ENCODE results near the gene PHLDA2. TPM values are rescaled to one million over a fixed set of nuclear protein-coding genes. Genes with fewer than 3 reads are reported as not detected.
A peak's percentile ranks its signal among the peaks of the same experiment; 100 is the strongest.
"Not testable (repeated sequence)": the region's sequence is repeated elsewhere in the genome, so short reads cannot be mapped to it uniquely, and the experiment has no call there.

Gene PHLDA2
- total RNA-seq, 1 donor from 2014 or later, result not detected

- FAIRE-seq (no peak), DNase-seq (ENCODE audit: low spot score in 2 of 2) (no peak)
Observed at GRCh38 chr11:2945757-2946287, 16.6 kb upstream of the PHLDA2 start.

GRCh38 chr11:2945031-2945756 lies 16.0 kb upstream of the PHLDA2 start:
- peak; percentile 76 to 82 for DNase-seq (ENCODE audit: low spot score in 2 of 2)
- peak; percentile 81 for FAIRE-seq

GRCh38 chr11:2944530-2944929 lies 15.3 kb upstream of the PHLDA2 start:
- no peak for DNase-seq (ENCODE audit: low spot score in 2 of 2)
- no peak for FAIRE-seq

GRCh38 chr11:2943711-2944118 lies 14.5 kb upstream of the PHLDA2 start:
- DNase-seq (ENCODE audit: low spot score in 2 of 2), result no peak
- no peak for FAIRE-seq

- FAIRE-seq (no peak), DNase-seq (ENCODE audit: low spot score in 2 of 2) (no peak)
Observed at GRCh38 chr11:2942872-2943710, 13.9 kb upstream of the PHLDA2 start.

- DNase-seq (ENCODE audit: low spot score in 2 of 2) (no peak), FAIRE-seq (no peak)
Observed at GRCh38 chr11:2942447-2942846, 13.2 kb upstream of the PHLDA2 start.

GRCh38 chr11:2940921-2941821 lies 12.0 kb upstream of the PHLDA2 start:
- FAIRE-seq, result no peak
- no peak for DNase-seq (ENCODE audit: low spot score in 2 of 2)

- FAIRE-seq (no peak), DNase-seq (ENCODE audit: low spot score in 2 of 2) (peak in 1 of 2 donors; percentile 28)
Observed at GRCh38 chr11:2940147-2940920, 11.1 kb upstream of the PHLDA2 start.

- FAIRE-seq, result not testable (repeated sequence)
Observed at GRCh38 chr11:2938458-2939418, 9.5 kb upstream of the PHLDA2 start.

GRCh38 chr11:2937641-2938457 lies 8.6 kb upstream of the PHLDA2 start:
- DNase-seq (ENCODE audit: low spot score in 2 of 2); FAIRE-seq: not testable (repeated sequence)

More at GRCh38 chr11:2938458-2939418, 9.5 kb upstream of the PHLDA2 start:
- not testable (repeated sequence) for DNase-seq (ENCODE audit: low spot score in 2 of 2)

- DNase-seq (ENCODE audit: low spot score in 2 of 2) (no peak), FAIRE-seq (no peak)
Observed at GRCh38 chr11:2934611-2935239, 5.5 kb upstream of the PHLDA2 start.

GRCh38 chr11:2934021-2934550 lies 4.9 kb upstream of the PHLDA2 start:
- DNase-seq (ENCODE audit: low spot score in 2 of 2) (no peak), FAIRE-seq (no peak)

- DNase-seq (ENCODE audit: low spot score in 2 of 2) (peak in 1 of 2 donors; percentile 42), FAIRE-seq (no peak)
Observed at GRCh38 chr11:2933375-2934020, 4.3 kb upstream of the PHLDA2 start.

- no peak for FAIRE-seq
Observed at GRCh38 chr11:2932850-2933251, 3.6 kb upstream of the PHLDA2 start.

GRCh38 chr11:2931771-2932738 lies 2.8 kb upstream of the PHLDA2 start:
- FAIRE-seq, result no peak

More at GRCh38 chr11:2932850-2933251, 3.6 kb upstream of the PHLDA2 start:
- DNase-seq (ENCODE audit: low spot score in 2 of 2), result peak in 1 of 2 donors; percentile 20

More at GRCh38 chr11:2931771-2932738, 2.8 kb upstream of the PHLDA2 start:
- DNase-seq (ENCODE audit: low spot score in 2 of 2), result peak in 1 of 2 donors; percentile 11
